Peyer's patch (tissue), 4 donors: ENCODE data around the gene GRK2. TPM values are rescaled to one million over a fixed set of nuclear protein-coding genes. Genes with fewer than 3 reads are reported as not detected.
"Not testable (repeated sequence)": the region's sequence is repeated elsewhere in the genome, so short reads cannot be mapped to it uniquely, and the experiment has no call there.

Experiments used
- DNase-seq, 3 donors: peaks; one replicate each; pipeline ENCODE4 v3.0.0-alpha.2; 2017 to 2019
- H3K27ac ChIP-seq, 4 donors: fragments of 200-600 bp; sonication (generic); one replicate each; pipeline ENCODE4 v1.5.1; 2016 to 2019
- H3K27me3 ChIP-seq, 2 donors: fragments of 200-600 bp; sonication (generic); one replicate each; pipeline ENCODE4 v1.5.1; 2019
- H3K36me3 ChIP-seq, 3 donors: fragments of 200-600 bp; sonication (generic); one replicate each; pipeline ENCODE4 v1.5.1; 2016 to 2019
- H3K4me1 ChIP-seq, 4 donors: fragments of 200-600 bp; sonication (generic); one replicate each; pipeline ENCODE4 v1.5.1; 2016 to 2019
- H3K4me3 ChIP-seq, 4 donors: fragments of 200-600 bp; sonication (generic); 1 replicate in 3 of 4; 2 replicates in 1 of 4; pipeline ENCODE4 v1.5.1; 2016 to 2019; ENCODE audit warnings: mild to moderate bottlenecking in 1 of 4
- H3K9me3 ChIP-seq, 4 donors: fragments of 200-600 bp; sonication (generic); one replicate each; pipeline ENCODE4 v1.5.1; 2016 to 2019; ENCODE audit warnings: mild to moderate bottlenecking in 1 of 4
- POLR2A ChIP-seq, 2 donors: fragments of 450-650 bp; IDR thresholded peaks; one replicate each; pipeline ENCODE4 v1.5.1; 2017; ENCODE audit warnings: antibody characterized with exemption in 2 of 2, mild to moderate bottlenecking in 2 of 2, moderate library complexity in 2 of 2
- total RNA-seq, 4 donors: library from RNA; depleted of rRNA; stranded (reverse); fragments of >200 nt; gene quantifications; one replicate each; pipeline ENCODE4 v1.1.0, GENCODE V29; 2016
- TF ChIP-seq, protein P1 (sequence below), 6 experiments: fragments of 450-650 bp in 4 of 6; fragments of 200-600 bp in 2 of 6; sonication (generic) in 1 of 6; IDR thresholded peaks; one replicate each; pipeline ENCODE4 v1.5.1; 2017 to 2019; ENCODE audit warnings: antibody characterized with exemption in 6 of 6, mild to moderate bottlenecking in 3 of 6, moderate library complexity in 1 of 6

GRK2 gene
- total RNA-seq: 100 to 1,000 TPM; 103 to 276 (median 163) TPM

GRCh38 chr11:67266449-67267187 lies at the start of gene GRK2:
Gene GRK2, plus strand, starts transcription at chr11:67266473. Its CDS starts 227 bp downstream, at chr11:67266700.
- H3K4me1 ChIP-seq: peaks cover 15 to 64% (median 52%) of the 10 kb centered on the region in 4 donors

GRCh38 chr11:67227726-67228125 lies 38.5 kb upstream of the GRK2 start:
- TF ChIP-seq, protein P1, sequence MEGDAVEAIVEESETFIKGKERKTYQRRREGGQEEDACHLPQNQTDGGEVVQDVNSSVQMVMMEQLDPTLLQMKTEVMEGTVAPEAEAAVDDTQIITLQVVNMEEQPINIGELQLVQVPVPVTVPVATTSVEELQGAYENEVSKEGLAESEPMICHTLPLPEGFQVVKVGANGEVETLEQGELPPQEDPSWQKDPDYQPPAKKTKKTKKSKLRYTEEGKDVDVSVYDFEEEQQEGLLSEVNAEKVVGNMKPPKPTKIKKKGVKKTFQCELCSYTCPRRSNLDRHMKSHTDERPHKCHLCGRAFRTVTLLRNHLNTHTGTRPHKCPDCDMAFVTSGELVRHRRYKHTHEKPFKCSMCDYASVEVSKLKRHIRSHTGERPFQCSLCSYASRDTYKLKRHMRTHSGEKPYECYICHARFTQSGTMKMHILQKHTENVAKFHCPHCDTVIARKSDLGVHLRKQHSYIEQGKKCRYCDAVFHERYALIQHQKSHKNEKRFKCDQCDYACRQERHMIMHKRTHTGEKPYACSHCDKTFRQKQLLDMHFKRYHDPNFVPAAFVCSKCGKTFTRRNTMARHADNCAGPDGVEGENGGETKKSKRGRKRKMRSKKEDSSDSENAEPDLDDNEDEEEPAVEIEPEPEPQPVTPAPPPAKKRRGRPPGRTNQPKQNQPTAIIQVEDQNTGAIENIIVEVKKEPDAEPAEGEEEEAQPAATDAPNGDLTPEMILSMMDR (IDR thresholded peaks at IDR 0.05): no peak
- no peak for TF ChIP-seq POLR2A (IDR thresholded peaks at IDR 0.05)
- H3K4me3 ChIP-seq: no peak overlapping the region
- H3K36me3 ChIP-seq: peaks cover 0 to 90% (median 0%) of the 10 kb centered on the region in 3 donors
- no peaks in the 10 kb centered on the region for H3K4me1 ChIP-seq
- H3K9me3 ChIP-seq: no peaks in the 10 kb centered on the region
- no peak for DNase-seq
- H3K27me3 ChIP-seq: no peaks in the 10 kb centered on the region
- H3K27ac ChIP-seq: no peak overlapping the region

More at GRCh38 chr11:67266449-67267187, at the start of gene GRK2:
- peaks cover 0 to 7% (median 0%) of the 10 kb centered on the region in 3 donors for H3K36me3 ChIP-seq
- H3K27me3 ChIP-seq: no peaks in the 10 kb centered on the region
- H3K9me3 ChIP-seq: no peaks in the 10 kb centered on the region
- no peak for TF ChIP-seq POLR2A (IDR thresholded peaks at IDR 0.05)
- TF ChIP-seq, protein P1 (IDR thresholded peaks at IDR 0.05): no peak
- H3K4me3 ChIP-seq: peak within 1 kb of the TSS; percentile 72 to 98 (median 94)
- peak within 1 kb of the TSS; percentile 90 to 100 (median 98) for H3K27ac ChIP-seq
- peak in 2 of 3 donors; percentile 66 to 71 for DNase-seq

- Histone ChIP-seq H3K36me3 (peaks cover 0 to 80% (median 0%) of the 10 kb centered on the region in 3 donors), H3K27me3 (no peaks in the 10 kb centered on the region), H3K4me3 (no peak overlapping the region), H3K27ac (no peak overlapping the region), H3K4me1 (no peaks in the 10 kb centered on the region), H3K9me3 (no peaks in the 10 kb centered on the region)
- no peak for DNase-seq
- TF ChIP-seq, protein P1 (IDR thresholded peaks at IDR 0.05): no peak
- TF ChIP-seq POLR2A (IDR thresholded peaks at IDR 0.05): no peak
Observed at GRCh38 chr11:67230406-67230805, 35.9 kb upstream of the GRK2 start.

- Histone ChIP-seq H3K4me3 (no peak overlapping the region), H3K27me3 (no peaks in the 10 kb centered on the region), H3K36me3 (peaks cover 0 to 75% (median 0%) of the 10 kb centered on the region in 3 donors), H3K4me1 (no peaks in the 10 kb centered on the region), H3K9me3 (no peaks in the 10 kb centered on the region), H3K27ac (no peak overlapping the region)
- TF ChIP-seq, protein P1 (IDR thresholded peaks at IDR 0.05): no peak
- no peak for TF ChIP-seq POLR2A (IDR thresholded peaks at IDR 0.05)
- no peak for DNase-seq
Observed at GRCh38 chr11:67230886-67231285, 35.4 kb upstream of the GRK2 start.

GRCh38 chr11:67233584-67234190 lies 32.6 kb upstream of the GRK2 start:
- Histone ChIP-seq H3K4me3 (no peak overlapping the region), H3K27me3 (no peaks in the 10 kb centered on the region), H3K27ac (no peak overlapping the region), H3K9me3 (no peaks in the 10 kb centered on the region), H3K36me3 (peaks cover 0 to 50% (median 0%) of the 10 kb centered on the region in 3 donors), H3K4me1 (peaks cover 0 to 5% (median 0%) of the 10 kb centered on the region in 4 donors)
- TF ChIP-seq POLR2A (IDR thresholded peaks at IDR 0.05): no peak
- TF ChIP-seq, protein P1 (IDR thresholded peaks at IDR 0.05): no peak
- peak in 1 of 3 donors; percentile 67 for DNase-seq

- not testable (repeated sequence) for H3K27me3 ChIP-seq, H3K4me3 ChIP-seq, H3K27ac ChIP-seq, H3K9me3 ChIP-seq, DNase-seq
- peaks cover 0 to 41% (median 0%) of the 10 kb centered on the region in 3 donors for H3K36me3 ChIP-seq
- H3K4me1 ChIP-seq: peaks cover 0 to 14% (median 4%) of the 10 kb centered on the region in 4 donors
Observed at GRCh38 chr11:67234571-67234970, 31.7 kb upstream of the GRK2 start.
